MCF 10A (cell line): Measurements from ENCODE around the gene DUSP19. TPM values are rescaled to one million over a fixed set of nuclear protein-coding genes. Genes with fewer than 3 reads are reported as not detected.

Experiments
- BruUV-seq: library from RNA; stranded (reverse); fragments of 400-500 nt; replicated peaks from 2 replicates; lab custom pipeline; 2021; lab: Mats Ljungman, UMichigan
- CTCF ChIA-PET: fragments of 300-600 bp; sonication (Branson Sonifier 250); formaldehyde crosslinking; extraction: SDS; loops from one replicate; lab custom pipeline; 2021; ENCODE audit warnings: antibody characterized with exemption, inconsistent platforms; lab: Yijun Ruan, JAX
- POLR2A ChIA-PET: fragments of 300-600, 350-650 bp; sonication (Branson Sonifier 250); formaldehyde crosslinking; extraction: SDS; loops from one replicate; lab custom pipeline; 2020; ENCODE audit warnings: antibody characterized with exemption, inconsistent platforms; lab: Yijun Ruan, JAX
- DNase-seq: peaks from one replicate; pipeline ENCODE4 v3.0.0-alpha.2; 2018; ENCODE audit not compliant: unreplicated experiment
- H3K27ac Mint-ChIP-seq: one replicate; pipeline ENCODE4 v1.8.0; 2022; ENCODE audit warnings: mild to moderate bottlenecking, low read depth, mixed read lengths; ENCODE audit not compliant: unreplicated experiment
- H3K27me3 Mint-ChIP-seq: one replicate; pipeline ENCODE4 v1.8.0; 2022; ENCODE audit warnings: mixed read lengths; ENCODE audit not compliant: insufficient read depth, unreplicated experiment
- H3K36me3 Mint-ChIP-seq: one replicate; pipeline ENCODE4 v1.8.0; 2022; ENCODE audit warnings: mild to moderate bottlenecking, moderate library complexity, mixed read lengths; ENCODE audit not compliant: insufficient read depth, unreplicated experiment
- H3K4me1 Mint-ChIP-seq: one replicate; pipeline ENCODE4 v1.8.0; 2022; ENCODE audit warnings: mixed read lengths; ENCODE audit not compliant: insufficient read depth, unreplicated experiment
- H3K4me3 Mint-ChIP-seq: one replicate; pipeline ENCODE4 v1.8.0; 2022; ENCODE audit warnings: mild to moderate bottlenecking, moderate library complexity, mixed read lengths; ENCODE audit not compliant: unreplicated experiment
- H3K9me3 Mint-ChIP-seq: one replicate; pipeline ENCODE4 v1.8.0; 2022; ENCODE audit warnings: mixed read lengths; ENCODE audit not compliant: unreplicated experiment
- intact Hi-C: fragments of 100-400 bp; cut with micrococcal nuclease; formaldehyde crosslinking; loops from 2 replicates; pipeline ENCODE4 v1.14.1; 2022
- total RNA-seq: library from RNA; stranded (reverse); gene quantifications from 2 replicates; pipeline ENCODE4 v1.2.3, GENCODE V29; 2022
- TF ChIP-seq, protein P1 (sequence below): fragments of 200-600 bp; IDR thresholded peaks from one replicate; pipeline ENCODE4 v1.8.0; 2022; ENCODE audit warnings: antibody characterized with exemption, mild to moderate bottlenecking; ENCODE audit not compliant: unreplicated experiment

Gene DUSP19
- total RNA-seq, 1 experiment from 2014 or later, result 0.84 TPM

- no peaks in the 10 kb centered on the region for H3K4me1 Mint-ChIP-seq
- POLR2A ChIA-PET, result interaction anchor here (0.7 kb wide), 1 partner anchor 20 kb away, joined by 3 read pairs; no protein-coding TSS in a partner anchor
- H3K27me3 Mint-ChIP-seq, result no peaks in the 10 kb centered on the region
- no peak for DNase-seq
- H3K27ac Mint-ChIP-seq, result no peak overlapping the region
- no peaks in the 10 kb centered on the region for H3K36me3 Mint-ChIP-seq
- CTCF ChIA-PET, result no interaction called here
- H3K9me3 Mint-ChIP-seq, result no peaks in the 10 kb centered on the region
- intact Hi-C loops, result no loop called here
- no peak overlapping the region for H3K4me3 Mint-ChIP-seq
- TF ChIP-seq, protein P1, sequence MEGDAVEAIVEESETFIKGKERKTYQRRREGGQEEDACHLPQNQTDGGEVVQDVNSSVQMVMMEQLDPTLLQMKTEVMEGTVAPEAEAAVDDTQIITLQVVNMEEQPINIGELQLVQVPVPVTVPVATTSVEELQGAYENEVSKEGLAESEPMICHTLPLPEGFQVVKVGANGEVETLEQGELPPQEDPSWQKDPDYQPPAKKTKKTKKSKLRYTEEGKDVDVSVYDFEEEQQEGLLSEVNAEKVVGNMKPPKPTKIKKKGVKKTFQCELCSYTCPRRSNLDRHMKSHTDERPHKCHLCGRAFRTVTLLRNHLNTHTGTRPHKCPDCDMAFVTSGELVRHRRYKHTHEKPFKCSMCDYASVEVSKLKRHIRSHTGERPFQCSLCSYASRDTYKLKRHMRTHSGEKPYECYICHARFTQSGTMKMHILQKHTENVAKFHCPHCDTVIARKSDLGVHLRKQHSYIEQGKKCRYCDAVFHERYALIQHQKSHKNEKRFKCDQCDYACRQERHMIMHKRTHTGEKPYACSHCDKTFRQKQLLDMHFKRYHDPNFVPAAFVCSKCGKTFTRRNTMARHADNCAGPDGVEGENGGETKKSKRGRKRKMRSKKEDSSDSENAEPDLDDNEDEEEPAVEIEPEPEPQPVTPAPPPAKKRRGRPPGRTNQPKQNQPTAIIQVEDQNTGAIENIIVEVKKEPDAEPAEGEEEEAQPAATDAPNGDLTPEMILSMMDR, result no peak
- no TSS peak for BruUV-seq
Observed at GRCh38 chr2:183088061-183088460, 9.5 kb downstream of the DUSP19 start.

GRCh38 chr2:183089192-183089851 lies 10.8 kb downstream of the DUSP19 start:
- TF ChIP-seq, protein P1, result no peak
- POLR2A ChIA-PET, result interaction anchor here (0.8 to 0.9 kb wide), 2 partner anchors 9 to 11 kb away, joined by 3 to 8 read pairs; partner anchors contain the start of gene DUSP19
- no TSS peak for BruUV-seq
- H3K4me3 Mint-ChIP-seq, result no peak overlapping the region
- intact Hi-C loops, result no loop called here
- no peaks in the 10 kb centered on the region for H3K36me3 Mint-ChIP-seq
- CTCF ChIA-PET, result interaction anchor here (0.6 to 1.4 kb wide), 4 partner anchors 20 to 128 kb away, joined by 3 to 5 read pairs (median 4); no protein-coding TSS in a partner anchor
- H3K27ac Mint-ChIP-seq, result no peak overlapping the region
- H3K4me1 Mint-ChIP-seq, result peaks cover 2% of the 10 kb centered on the region
- no peaks in the 10 kb centered on the region for H3K9me3 Mint-ChIP-seq
- no peaks in the 10 kb centered on the region for H3K27me3 Mint-ChIP-seq
- no peak for DNase-seq

GRCh38 chr2:183091318-183091953 lies 12.9 kb downstream of the DUSP19 start:
- Mint-ChIP-seq H3K4me1 (peaks cover 5% of the 10 kb centered on the region), H3K36me3 (no peaks in the 10 kb centered on the region), H3K4me3 (no peak overlapping the region), H3K9me3 (no peaks in the 10 kb centered on the region), H3K27me3 (no peaks in the 10 kb centered on the region), H3K27ac (no peak overlapping the region)
- BruUV-seq, result no TSS peak
- ChIA-PET CTCF (no interaction called here), POLR2A (interaction anchor here (0.7 kb wide), 1 partner anchor 8 kb away, joined by 3 read pairs; no protein-coding TSS in a partner anchor)
- TF ChIP-seq, protein P1, result no peak
- DNase-seq, result no peak
- intact Hi-C loops, result loop anchor here (5.0 to 10.0 kb wide), 2 partner anchors 424 to 907 kb away; no protein-coding TSS in a partner anchor

GRCh38 chr2:183091954-183092345 lies 13.4 kb downstream of the DUSP19 start:
- H3K4me3 Mint-ChIP-seq, result no peak overlapping the region
- ChIA-PET CTCF (interaction anchor here (1.3 to 1.5 kb wide), 2 partner anchors 26 to 112 kb away, joined by 3 to 4 read pairs; no protein-coding TSS in a partner anchor), POLR2A (no interaction called here)
- H3K9me3 Mint-ChIP-seq, result no peaks in the 10 kb centered on the region
- peaks cover 5% of the 10 kb centered on the region for H3K4me1 Mint-ChIP-seq
- TF ChIP-seq, protein P1, result no peak
- no peak for DNase-seq
- intact Hi-C loops, result loop anchor here (5.0 to 10.0 kb wide), 2 partner anchors 425 to 907 kb away; no protein-coding TSS in a partner anchor
- BruUV-seq, result no TSS peak
- H3K27me3 Mint-ChIP-seq, result no peaks in the 10 kb centered on the region
- H3K36me3 Mint-ChIP-seq, result no peaks in the 10 kb centered on the region
- no peak overlapping the region for H3K27ac Mint-ChIP-seq
